NCI-H2171 treated with DMSO at 0.1 percent for 48 hours (cell line): ENCODE results near the gene UTRN.

Source experiments
- DNase-seq: peaks from one replicate; lab custom pipeline; 2025; lab: John Stamatoyannopoulos, UW

UTRN gene

GRCh38 chr6:144283646-144284477 is 1.3 kb upstream of the UTRN start:
- DNase-seq: no peak

GRCh38 chr6:144284478-144284782 is 705 bp upstream of the UTRN start:
- peak; percentile 1 for DNase-seq

DNA sequence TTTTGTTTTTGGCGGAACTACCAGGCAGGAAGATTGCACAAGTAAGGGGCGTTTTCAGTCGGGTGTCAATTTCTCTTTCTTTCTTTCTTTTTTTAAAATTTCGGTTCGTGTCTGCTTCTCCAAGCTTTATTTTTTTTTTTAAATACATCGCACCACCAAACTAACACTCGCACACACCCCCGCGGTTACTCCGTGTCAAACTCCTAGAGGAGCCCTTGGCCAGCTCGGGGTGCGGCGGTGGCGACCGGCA is 338 bp downstream of the UTRN start:
- no peak for DNase-seq

DNA sequence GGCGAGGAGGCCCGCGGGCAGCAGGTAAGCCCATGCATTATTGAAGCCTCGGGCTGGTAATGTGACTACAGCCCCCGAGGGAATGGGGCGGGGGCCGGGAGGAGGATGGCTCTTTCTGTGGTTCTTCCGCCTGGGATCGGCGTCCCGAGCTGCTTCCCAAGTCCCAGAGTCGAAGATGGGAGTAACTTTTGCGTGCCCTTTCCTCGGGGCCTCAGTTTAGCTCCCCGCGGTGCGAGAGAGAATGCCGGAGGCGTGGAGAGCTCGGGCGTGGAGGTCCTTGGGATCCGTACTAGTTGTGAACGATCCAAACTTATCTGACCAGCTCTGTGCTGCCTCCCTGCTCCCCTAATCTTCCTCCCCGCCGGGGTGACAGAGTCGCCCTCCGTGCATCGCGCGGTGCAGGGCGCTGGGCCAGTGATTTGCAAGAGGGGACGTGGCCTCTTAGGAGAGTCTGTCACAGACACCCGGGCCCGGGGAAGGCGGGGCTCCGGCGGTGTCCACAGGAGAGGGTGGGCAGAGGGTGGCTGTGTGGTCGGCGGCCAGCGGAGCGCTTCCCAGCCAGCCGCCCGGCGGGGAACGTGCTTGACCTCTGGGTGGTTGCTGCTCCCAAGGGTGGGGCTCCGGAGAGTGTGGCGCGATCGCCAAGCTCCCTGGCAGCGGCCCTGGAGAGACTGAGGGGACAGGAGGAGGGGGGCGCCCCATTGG is 815 bp downstream of the UTRN start:
- DNase-seq: no peak

GRCh38 chr6:144286503-144287393 is 1.6 kb downstream of the UTRN start:
- DNase-seq: no peak

DNA sequence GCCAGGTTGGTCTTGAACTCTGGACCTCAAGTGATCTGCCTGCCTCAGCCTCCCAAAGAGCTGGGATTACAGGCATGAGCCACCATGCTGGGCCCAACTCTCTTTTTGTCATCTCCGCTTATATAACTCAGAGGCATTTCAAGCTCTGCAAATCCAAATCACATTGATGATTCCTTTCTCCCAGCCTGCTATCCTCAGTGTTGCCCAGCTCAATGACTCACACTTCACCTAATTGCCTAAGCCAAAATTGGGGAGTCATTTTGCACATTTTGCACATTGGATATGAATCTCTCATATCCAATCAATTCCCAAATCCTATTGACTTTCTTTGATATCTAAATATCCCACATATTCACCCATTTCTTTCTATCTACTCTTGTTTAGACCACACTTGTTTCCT is 3.9 kb downstream of the UTRN start:
- DNase-seq: no peak

DNA sequence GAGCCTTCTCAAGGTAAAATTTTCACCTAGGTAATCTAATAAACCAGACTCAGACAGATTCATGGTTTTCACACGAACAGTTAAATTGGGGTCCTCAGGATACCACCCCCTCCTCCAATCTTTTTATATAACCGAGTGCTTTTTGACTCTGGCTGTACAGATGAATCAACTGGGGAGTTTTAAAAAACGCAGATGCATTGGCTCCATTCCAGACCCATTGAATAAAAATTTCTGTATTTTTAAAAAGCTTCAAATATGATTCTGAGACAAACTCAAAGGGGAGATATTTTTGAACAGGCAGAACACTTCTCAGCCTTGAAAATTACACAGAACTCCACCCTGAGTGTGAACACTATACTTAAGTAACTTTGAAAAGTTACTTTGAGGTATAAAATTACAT is 7.2 kb downstream of the UTRN start:
- DNase-seq: no peak

GRCh38 chr6:144294016-144294415 is 8.9 kb downstream of the UTRN start:
- no peak for DNase-seq

- DNase-seq: no peak
Observed at GRCh38 chr6:144295211-144295610, 10.1 kb downstream of the UTRN start.

GRCh38 chr6:144295981-144296767 is 11.0 kb downstream of the UTRN start:
- DNase-seq: no peak

DNA sequence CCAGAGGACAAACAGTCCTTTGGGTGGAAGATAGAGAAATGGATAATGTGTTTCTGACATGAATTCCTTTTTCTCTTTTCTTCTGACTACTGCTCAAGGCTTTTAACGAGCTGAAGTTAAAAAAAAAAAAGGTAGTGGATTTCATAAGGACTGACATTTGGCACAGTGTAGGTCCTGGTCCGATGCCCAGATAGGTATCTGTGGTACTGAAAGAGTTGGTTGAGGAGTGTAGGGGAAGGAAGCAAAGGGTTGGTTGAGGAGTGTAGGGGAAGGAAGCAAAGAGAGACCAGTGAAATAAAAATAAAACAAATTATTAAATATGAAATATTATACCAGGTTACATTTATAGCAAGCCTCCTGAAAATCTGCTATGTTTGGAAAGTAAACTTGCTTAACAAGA is 11.8 kb downstream of the UTRN start:
- DNase-seq: no peak

GRCh38 chr6:144297511-144298100 is 12.5 kb downstream of the UTRN start:
- DNase-seq: no peak

GRCh38 chr6:144298194-144298593 is 13.1 kb downstream of the UTRN start:
- no peak for DNase-seq

DNA sequence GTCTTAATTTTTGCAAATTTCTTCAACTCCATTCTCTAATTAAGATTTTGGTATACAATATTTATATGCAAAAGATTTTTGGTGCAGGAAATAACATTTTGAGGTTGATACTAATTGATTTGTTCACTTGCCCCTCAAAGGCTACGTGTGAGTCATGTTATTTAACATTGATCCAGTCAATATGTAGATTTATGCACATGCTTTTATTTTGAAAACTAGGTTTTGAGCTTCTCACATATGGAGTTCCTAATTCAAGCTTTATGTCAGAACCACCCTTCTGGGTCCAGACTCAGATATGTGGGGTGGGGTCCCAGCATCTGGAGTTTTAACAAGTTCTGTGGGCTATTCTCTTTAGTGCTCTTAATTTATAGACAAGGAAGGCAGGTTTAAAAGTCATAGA is 13.8 kb downstream of the UTRN start:
- no peak for DNase-seq

GRCh38 chr6:144302701-144303372 is 17.7 kb downstream of the UTRN start:
- no peak for DNase-seq

- DNase-seq: no peak
Observed at GRCh38 chr6:144304223-144304848, 19.2 kb downstream of the UTRN start.

- DNase-seq: no peak
Observed at GRCh38 chr6:144305567-144305966, 20.4 kb downstream of the UTRN start.

DNA sequence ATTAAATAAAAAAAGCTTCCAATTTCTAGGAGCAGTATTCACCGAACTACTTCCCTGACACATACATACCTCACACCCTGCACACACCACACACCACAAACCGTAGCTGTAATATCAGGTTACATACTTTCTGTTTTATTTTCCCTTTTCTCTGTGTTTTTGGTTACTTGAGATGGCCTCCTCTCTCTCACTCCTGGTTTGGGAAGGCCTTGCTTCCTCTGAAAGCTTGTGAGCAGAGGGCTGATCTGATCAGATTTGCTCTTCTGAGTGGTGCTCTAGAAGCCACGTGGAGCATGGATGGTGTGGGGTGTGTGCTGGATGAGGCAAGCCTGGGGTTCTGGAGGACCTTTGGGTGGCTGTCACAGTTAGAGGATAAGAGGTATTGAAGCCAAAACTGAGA is 20.9 kb downstream of the UTRN start:
- no peak for DNase-seq

- DNase-seq: no peak
Observed at GRCh38 chr6:144307880-144308279, 22.7 kb downstream of the UTRN start.

DNA sequence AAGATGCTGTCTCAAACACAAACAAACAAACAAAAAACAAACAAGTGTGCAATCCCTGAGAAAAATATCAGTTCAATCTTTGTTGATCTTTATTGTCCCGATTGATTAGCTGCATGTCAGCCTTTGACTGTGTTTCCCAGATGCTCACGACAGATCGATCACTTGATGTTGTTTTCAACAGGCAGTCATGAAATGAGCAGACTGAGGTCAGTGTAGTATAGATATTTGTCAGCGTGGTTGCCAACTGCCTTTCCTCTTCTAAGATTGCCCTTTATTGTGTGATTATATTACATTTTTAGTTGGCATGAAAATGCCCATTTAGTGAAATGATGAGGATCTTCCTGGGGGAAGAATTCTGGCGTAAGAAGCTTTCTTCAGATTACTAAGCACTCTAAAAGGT is 25.6 kb downstream of the UTRN start:
- no peak for DNase-seq

GRCh38 chr6:144311361-144311760 is 26.2 kb downstream of the UTRN start:
- DNase-seq: no peak
